GM18867 (cell line): ENCODE data around the gene SLC7A11.
"Not testable (repeated sequence)": the region's sequence is repeated elsewhere in the genome, so short reads cannot be mapped to it uniquely, and the experiment has no call there.

ENCODE experiments used
- ATAC-seq: cut with Tn5 transposase; IDR thresholded peaks from one replicate; pipeline ENCODE4 v1.9.1; 2021; ENCODE audit warnings: mild to moderate bottlenecking, moderate library complexity; ENCODE audit not compliant: unreplicated experiment

The SLC7A11 gene

GRCh38 chr4:138243369-138243768 lies 1.2 kb upstream of the SLC7A11 start:
- ATAC-seq = no peak

GRCh38 chr4:138242834-138243156 lies 646 bp upstream of the SLC7A11 start:
- no peak for ATAC-seq

GRCh38 chr4:138241281-138242075 lies 671 bp downstream of the SLC7A11 start:
- ATAC-seq = peak; percentile 5

GRCh38 chr4:138239491-138239890 lies 2.7 kb downstream of the SLC7A11 start:
- ATAC-seq = no peak

GRCh38 chr4:138238521-138239292 lies 3.4 kb downstream of the SLC7A11 start:
- ATAC-seq = no peak

GRCh38 chr4:138237132-138237531 lies 5.0 kb downstream of the SLC7A11 start:
- not testable (repeated sequence) for ATAC-seq

- ATAC-seq = no peak
Observed at GRCh38 chr4:138236037-138236436, 6.1 kb downstream of the SLC7A11 start.

- ATAC-seq = peak; percentile 53
Observed at GRCh38 chr4:138235419-138235952, 6.7 kb downstream of the SLC7A11 start.

GRCh38 chr4:138234248-138234647 lies 7.9 kb downstream of the SLC7A11 start:
- ATAC-seq = no peak

GRCh38 chr4:138233313-138234034 lies 8.7 kb downstream of the SLC7A11 start:
- no peak for ATAC-seq

GRCh38 chr4:138232364-138232763 lies 9.8 kb downstream of the SLC7A11 start:
- ATAC-seq = no peak

- ATAC-seq = no peak
Observed at GRCh38 chr4:138230048-138230447, 12.1 kb downstream of the SLC7A11 start.

GRCh38 chr4:138229160-138229559 lies 13.0 kb downstream of the SLC7A11 start:
- ATAC-seq = no peak

GRCh38 chr4:138226351-138226750 lies 15.8 kb downstream of the SLC7A11 start:
- no peak for ATAC-seq

GRCh38 chr4:138225477-138225876 lies 16.7 kb downstream of the SLC7A11 start:
- no peak for ATAC-seq

- no peak for ATAC-seq
Observed at GRCh38 chr4:138224614-138225013, 17.5 kb downstream of the SLC7A11 start.

- peak; percentile 74 for ATAC-seq
Observed at GRCh38 chr4:138223231-138223910, 18.8 kb downstream of the SLC7A11 start.

- ATAC-seq = no peak
Observed at GRCh38 chr4:138222046-138222445, 20.1 kb downstream of the SLC7A11 start.

GRCh38 chr4:138218976-138219375 lies 23.2 kb downstream of the SLC7A11 start:
- no peak for ATAC-seq

GRCh38 chr4:138217567-138217966 lies 24.6 kb downstream of the SLC7A11 start:
- ATAC-seq = no peak
